HG02973 (cell line): ENCODE results near the gene LPIN1.
A peak's percentile ranks its signal among the peaks of the same experiment; 100 is the strongest.

Source experiments
- ATAC-seq: cut with Tn5 transposase; IDR thresholded peaks from one replicate; pipeline ENCODE4 v1.9.1; 2021; ENCODE audit warnings: moderate library complexity; ENCODE audit not compliant: unreplicated experiment

LPIN1 gene

GRCh38 chr2:11743366-11743765, 3.1 kb upstream of the LPIN1 start:
- no peak for ATAC-seq

DNA sequence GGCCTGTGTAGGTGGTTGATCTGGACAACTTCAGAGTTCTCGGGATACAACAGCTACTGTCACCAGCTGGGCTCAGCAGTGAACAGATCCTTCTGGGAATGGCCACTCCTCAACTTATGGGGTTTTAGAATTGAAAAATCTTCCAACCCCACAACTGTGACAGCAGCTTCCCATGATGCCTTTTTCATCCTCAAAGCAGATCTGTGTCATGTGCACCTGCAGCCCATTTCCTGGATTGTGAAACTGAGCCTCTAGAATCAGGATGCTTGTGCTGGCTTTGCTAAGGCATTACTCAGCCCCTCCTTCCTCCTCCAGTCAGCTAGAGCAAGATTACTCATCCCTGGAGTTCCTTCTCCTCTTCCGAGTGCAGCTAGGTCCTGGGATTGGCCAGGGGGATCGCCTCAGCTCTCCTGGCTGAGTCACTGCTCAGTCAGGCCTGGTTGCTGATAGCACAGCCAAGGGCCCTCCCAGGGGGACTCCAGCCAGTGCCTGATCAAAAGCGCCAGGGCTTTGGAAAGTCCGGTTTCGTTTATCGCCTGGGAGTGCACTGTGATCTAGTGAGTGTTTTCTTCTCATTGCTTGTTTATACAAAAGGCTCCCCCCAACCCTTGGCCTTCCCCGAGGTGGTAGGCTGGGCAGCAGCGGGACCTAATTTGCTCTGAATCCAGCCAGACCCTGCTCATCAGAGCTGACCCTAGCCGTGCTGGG, 2.4 kb upstream of the LPIN1 start:
- peak; percentile 57 for ATAC-seq

- no peak for ATAC-seq
Observed at GRCh38 chr2:11744631-11745394, 1.6 kb upstream of the LPIN1 start.

DNA sequence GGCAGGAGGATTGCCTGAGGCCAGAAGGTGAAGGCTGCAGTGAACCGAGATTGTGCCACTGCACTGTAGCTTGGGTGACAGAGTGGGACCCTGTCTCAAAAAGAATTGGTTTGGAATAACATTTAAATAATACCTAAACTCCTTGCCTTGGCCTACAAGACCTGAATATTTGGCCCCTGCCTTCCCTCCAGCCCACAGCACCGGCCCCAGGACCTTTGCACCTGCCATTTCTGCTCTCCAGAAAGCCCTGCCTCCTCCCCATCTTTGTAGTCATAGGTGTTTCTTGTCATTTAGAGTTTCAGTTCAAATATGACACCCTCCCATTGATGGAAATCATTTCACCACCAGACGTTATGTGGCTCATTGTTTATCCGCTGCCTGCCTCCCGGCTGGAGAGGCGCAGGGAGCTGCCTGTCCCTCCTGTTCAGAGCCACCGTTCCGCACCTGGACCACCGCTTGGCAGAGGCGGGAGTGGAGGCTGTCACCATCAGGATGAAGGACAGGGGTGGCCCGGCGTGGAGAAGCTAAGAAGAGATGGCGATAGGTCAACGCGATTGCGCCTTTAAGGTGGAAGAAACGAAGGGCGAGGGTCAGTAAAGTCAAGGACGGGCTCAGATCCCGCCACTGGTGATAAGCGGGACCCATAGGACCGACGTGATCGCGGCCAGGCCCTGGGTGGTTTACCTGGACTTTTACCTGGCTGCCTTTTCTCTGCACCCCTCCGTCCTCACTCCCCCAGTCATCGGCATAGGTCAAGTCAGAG, 638 bp upstream of the LPIN1 start:
- no peak for ATAC-seq

GRCh38 chr2:11746807-11747459, 501 bp downstream of the LPIN1 start:
- peak; percentile 7 for ATAC-seq

GRCh38 chr2:11748018-11748860, 1.8 kb downstream of the LPIN1 start:
- ATAC-seq, result no peak

- ATAC-seq, result no peak
Observed at GRCh38 chr2:11748861-11749645, 2.6 kb downstream of the LPIN1 start.

DNA sequence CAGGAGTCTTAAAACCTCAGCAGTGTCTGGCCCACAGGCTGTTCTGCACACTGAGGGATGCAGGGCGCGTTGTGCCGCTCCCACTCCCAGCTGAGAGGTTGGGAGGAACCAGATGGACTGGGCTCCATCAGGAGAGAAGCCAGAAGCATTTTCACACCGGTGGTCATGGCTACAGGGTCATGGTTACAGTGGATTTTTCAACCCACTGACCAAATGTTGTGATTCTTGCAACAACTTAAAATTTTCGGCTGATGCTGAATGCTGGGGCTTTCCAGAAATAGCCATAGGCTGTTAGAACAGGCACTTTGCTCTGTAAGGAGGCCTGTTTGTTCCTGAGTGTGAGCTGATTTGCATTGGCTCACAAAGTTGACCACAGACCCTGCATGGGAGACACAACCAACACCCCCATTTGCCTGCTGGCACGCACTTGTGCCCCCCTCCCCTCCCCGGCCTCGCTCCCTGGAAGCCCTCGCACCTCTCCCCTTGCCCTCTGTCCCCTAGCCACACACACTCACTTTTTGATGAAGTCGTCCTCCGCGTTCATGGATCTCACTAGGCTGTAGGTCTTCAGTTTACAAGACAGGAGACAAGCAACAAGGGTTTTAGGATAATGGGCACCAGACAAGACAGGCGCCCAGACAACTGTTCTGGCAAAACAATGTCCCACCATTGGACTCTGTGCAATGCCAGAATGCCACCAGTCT, 3.4 kb downstream of the LPIN1 start:
- no peak for ATAC-seq

- peak; percentile 39 for ATAC-seq
Observed at GRCh38 chr2:11750422-11750821, 4.0 kb downstream of the LPIN1 start.

- ATAC-seq, result no peak
Observed at GRCh38 chr2:11750917-11751316, 4.5 kb downstream of the LPIN1 start.

GRCh38 chr2:11752906-11753305, 6.5 kb downstream of the LPIN1 start:
- ATAC-seq, result no peak

DNA sequence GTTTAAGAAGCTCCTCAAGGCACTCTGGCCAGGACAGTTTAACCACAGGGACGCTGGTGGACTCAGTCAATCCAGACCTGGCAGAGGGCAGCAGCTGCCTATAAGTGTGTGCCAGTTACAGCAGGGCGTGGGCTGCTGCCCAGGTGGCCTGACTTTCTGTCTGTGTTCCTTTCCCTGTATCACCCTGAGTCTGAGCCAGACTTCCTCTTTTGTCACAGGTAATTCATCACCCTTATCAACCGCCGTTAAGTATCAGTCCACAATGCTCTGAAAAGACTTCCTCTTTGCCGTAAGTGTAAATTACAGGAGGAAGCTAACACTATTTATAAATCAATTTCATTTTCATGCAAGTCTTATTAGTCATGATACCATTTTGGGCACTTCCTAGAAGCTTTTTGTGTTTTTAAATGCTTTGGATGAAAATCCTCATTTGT, 7.0 kb downstream of the LPIN1 start:
- ATAC-seq, result peak; percentile 75

DNA sequence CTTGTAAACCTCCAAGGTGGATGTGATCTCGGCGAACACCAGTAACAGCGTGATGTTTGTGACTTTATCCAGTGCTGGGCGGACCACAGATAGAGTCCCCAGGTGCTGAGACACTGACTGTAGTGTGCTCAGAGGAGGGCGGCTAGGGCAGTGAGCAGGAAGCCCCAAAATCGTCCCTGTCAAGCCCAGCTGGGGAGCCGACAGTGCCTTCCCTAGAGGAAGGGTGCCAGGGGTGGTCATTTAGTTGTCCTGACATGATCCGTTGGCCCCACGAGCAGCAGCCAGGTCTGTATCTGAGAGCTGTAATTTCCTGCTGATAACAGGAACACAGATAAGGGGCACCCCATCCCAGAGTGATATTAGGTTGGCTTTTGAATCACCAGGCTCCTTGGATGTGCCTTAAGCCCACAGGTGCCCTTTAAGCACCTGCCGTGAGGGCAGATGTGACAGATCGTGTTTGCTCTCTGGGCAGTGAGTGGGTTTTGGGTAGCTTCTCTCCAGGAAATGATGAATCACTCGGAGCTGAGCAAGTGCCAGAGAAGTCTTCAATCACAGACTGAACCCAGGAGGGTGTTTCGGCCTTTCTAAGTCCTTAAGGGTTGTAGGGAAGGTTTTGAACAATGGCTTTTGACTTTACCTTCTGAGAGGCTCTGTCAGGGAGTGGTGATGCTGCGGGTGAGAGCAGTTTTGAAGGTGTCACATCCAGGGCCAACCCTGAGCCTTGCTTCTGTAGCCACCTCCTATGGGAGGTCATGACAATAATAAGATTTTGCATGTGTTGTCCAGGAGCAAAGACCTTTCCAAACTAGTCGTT, 7.7 kb downstream of the LPIN1 start:
- peak; percentile 16 for ATAC-seq

DNA sequence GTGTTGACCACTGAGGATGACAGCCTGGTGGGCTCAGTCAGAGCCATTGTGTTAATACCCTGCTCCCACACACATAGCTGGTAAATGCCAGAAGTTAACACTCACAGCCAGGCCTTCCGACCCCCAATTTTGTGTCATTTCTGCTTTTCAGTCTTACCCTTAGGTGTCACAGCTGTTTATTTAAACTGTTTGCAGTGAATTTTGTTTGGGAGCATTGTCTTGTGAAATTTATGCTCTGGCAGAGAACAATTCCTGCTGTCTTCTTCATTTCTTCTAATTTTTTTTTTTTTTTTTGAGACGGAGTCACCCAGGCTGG, 8.2 kb downstream of the LPIN1 start:
- peak; percentile 4 for ATAC-seq

- no peak for ATAC-seq
Observed at GRCh38 chr2:11757101-11757500, 10.7 kb downstream of the LPIN1 start.

- no peak for ATAC-seq
Observed at GRCh38 chr2:11758187-11758586, 11.8 kb downstream of the LPIN1 start.

DNA sequence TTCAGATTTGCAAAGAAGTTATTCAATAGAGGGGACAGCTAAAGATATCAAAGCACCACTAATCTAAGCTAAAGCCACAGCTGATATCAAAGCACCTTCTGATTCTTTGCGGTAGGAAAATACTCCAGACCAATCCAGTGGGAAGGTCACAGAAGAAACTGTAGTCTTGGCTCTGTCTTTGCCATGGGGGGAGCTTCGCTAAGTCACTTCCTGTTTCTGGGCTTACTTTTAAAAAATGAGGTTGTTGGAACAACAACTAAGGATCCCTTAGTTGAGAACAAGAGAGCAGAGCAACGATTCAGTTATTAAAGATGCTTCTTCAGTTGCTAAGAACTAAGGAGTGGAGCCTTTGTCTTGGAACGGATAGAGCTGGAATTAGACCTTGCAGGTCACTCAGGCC, 12.2 kb downstream of the LPIN1 start:
- ATAC-seq, result no peak
